HEK293 (cell line): Measurements from ENCODE around the gene SNX20.

Experiments used
- SP2 ChIP-seq: fragments of 450-650 bp; formaldehyde crosslinking; IDR thresholded peaks from 2 replicates; pipeline ENCODE4 v1.5.1; 2016; ENCODE audit warnings: missing biosample characterization, missing genetic modification characterization
- ZNF140 ChIP-seq: fragments of 450-650 bp; formaldehyde crosslinking; IDR thresholded peaks from 2 replicates; pipeline ENCODE4 v1.5.1; 2016; ENCODE audit warnings: missing biosample characterization, missing genetic modification characterization

DNA sequence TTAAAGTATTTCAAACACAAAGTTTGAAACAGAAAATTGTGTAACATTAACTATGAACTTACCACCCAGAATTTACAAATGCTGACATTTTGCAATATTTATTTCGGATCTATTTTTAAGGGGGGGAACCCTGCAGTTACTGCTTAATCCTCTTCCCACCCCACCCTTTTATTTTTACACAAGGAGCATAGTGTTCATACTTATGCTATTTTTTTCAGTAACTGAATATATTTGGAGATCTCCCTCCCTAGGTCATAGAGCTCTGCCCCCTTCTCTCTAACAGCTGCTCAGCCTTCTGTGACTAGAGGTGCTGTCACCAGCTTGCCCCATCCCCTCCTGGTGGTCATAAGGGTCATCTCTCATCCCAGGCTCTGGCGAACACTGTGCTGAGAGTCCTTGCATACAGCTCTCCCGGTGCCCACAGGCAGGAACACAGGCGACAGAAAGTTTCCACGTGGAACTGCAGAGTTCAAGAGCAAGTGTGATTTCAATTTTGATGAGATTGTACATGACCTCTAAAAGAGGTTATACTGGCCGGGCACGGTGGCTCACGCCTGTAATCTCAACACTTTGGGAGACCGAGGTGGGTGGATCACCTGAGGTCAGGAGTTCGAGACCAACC is 44.2 kb downstream of the SNX20 start:
- TF ChIP-seq ZNF140 (tag by site-specific recombination), result no peak
- TF ChIP-seq SP2 (tag by site-specific recombination), result no peak
